Uterus (tissue), 2 donors: Measurements from ENCODE around the gene MAML2.

ENCODE experiments used
- CTCF ChIP-seq, 4 experiments: fragments of 200-600 bp in 2 of 4; fragments of 450-650 bp in 2 of 4; sonication (generic) in 2 of 4; IDR thresholded peaks; one replicate each; pipeline ENCODE4 v1.5.1; 2016 to 2019; ENCODE audit warnings: antibody characterized with exemption in 4 of 4, mild to moderate bottlenecking in 2 of 4, moderate library complexity in 1 of 4
- POLR2A ChIP-seq, 2 donors: fragments of 450-650 bp; IDR thresholded peaks; one replicate each; pipeline ENCODE4 v1.6.1; 2016; ENCODE audit warnings: antibody characterized with exemption in 2 of 2, mild to moderate bottlenecking in 1 of 2, moderate library complexity in 1 of 2

- TF ChIP-seq CTCF (IDR thresholded peaks at IDR 0.05) (no peak), POLR2A (IDR thresholded peaks at IDR 0.05) (no peak)
Measured at GRCh38 chr11:96095884-96096303, 247.1 kb downstream of the MAML2 start.
